K562 (cell line): ENCODE measurements around the gene REEP2. TPM values are rescaled to one million over a fixed set of nuclear protein-coding genes. Genes with fewer than 3 reads are reported as not detected.

Experiments
- ATAC-seq: fragments of 200-7000 bp; cut with Tn5 transposase; 3 replicates; pipeline ENCODE4 v1.9.1; 2020; ENCODE audit warnings: moderate library complexity
- BruUV-seq: library from RNA; stranded (reverse); fragments of 400-500 nt; replicated peaks from 2 replicates; lab custom pipeline; 2021; lab: Mats Ljungman, UMichigan
- CTCF ChIA-PET: fragments of 300-600 bp; formaldehyde crosslinking; extraction: SDS; loops from one replicate; lab custom pipeline; 2021; ENCODE audit warnings: low intra/inter-chr PET ratio; lab: Yijun Ruan, JAX
- POLR2A ChIA-PET: fragments of 300-600, 350-650 bp; sonication (Branson Sonifier 250); formaldehyde crosslinking; extraction: SDS; loops from one replicate; lab custom pipeline; 2021; ENCODE audit warnings: antibody characterized with exemption, inconsistent platforms; lab: Yijun Ruan, JAX
- DNase-seq, 4 experiments: peaks; one replicate each; pipeline versions ENCODE4 v3.0.0 to v3.0.0-alpha.2; 2011 to 2018; ENCODE audit warnings: low spot score in 3 of 4, mixed read lengths in 3 of 4; ENCODE audit errors: extremely low read depth in 1 of 4
- FAIRE-seq: peaks from 2 replicates; lab custom pipeline; 2011; peaks lifted over from hg19 to GRCh38; lab: Jason Lieb, UNC
- H2AFZ ChIP-seq: 2 replicates; pipeline ENCODE4 v1.6.0; 2011; ENCODE audit warnings: low read depth, low read length, control low read depth, inconsistent platforms
- H3K27ac ChIP-seq: fragments of 200-600 bp; 3 replicates; pipeline ENCODE4 v1.8.0; 2011; ENCODE audit warnings: low read depth, mild to moderate bottlenecking, control low read depth, inconsistent platforms, low read length, moderate library complexity, mixed read lengths; ENCODE audit errors: extremely low read depth
- H3K27me3 ChIP-seq, 2 experiments: fragments of 300-600 bp in 1 of 2; 2 replicates in 1 of 2; 3 replicates in 1 of 2; pipeline versions ENCODE4 v1.6.0 to v1.8.0; 2011; ENCODE audit warnings: inconsistent platforms in 2 of 2, low read length in 2 of 2, mild to moderate bottlenecking in 1 of 2, mixed read lengths in 1 of 2, moderate library complexity in 1 of 2; ENCODE audit not compliant: control insufficient read depth in 2 of 2, insufficient read depth in 2 of 2
- H3K36me3 ChIP-seq: fragments of 300-600 bp; 3 replicates; pipeline ENCODE4 v1.8.0; 2011; ENCODE audit warnings: mild to moderate bottlenecking, low read length, inconsistent platforms; ENCODE audit not compliant: control insufficient read depth, insufficient read depth
- H3K4me1 ChIP-seq, 2 experiments: fragments of 200-600 bp in 1 of 2; replicated peaks in 1 of 2; 2 replicates in 1 of 2; 3 replicates in 1 of 2; pipeline versions ENCODE4 v1.5.1 to v1.8.0; 2011; ENCODE audit warnings: inconsistent platforms in 2 of 2, low read length in 2 of 2, mild to moderate bottlenecking in 1 of 2, mixed read lengths in 1 of 2, moderate library complexity in 1 of 2; ENCODE audit not compliant: control insufficient read depth in 2 of 2, insufficient read depth in 2 of 2
- H3K4me2 ChIP-seq: 2 replicates; pipeline ENCODE4 v1.6.1; 2011; ENCODE audit warnings: low read length, control low read depth, inconsistent platforms, mixed read lengths; ENCODE audit not compliant: insufficient read depth
- H3K4me3 ChIP-seq: fragments of 200-600 bp; sonication (generic), shearing (Covaris generic); 2 replicates; pipeline ENCODE4 v1.5.1; 2016; ENCODE audit warnings: control low read depth, inconsistent platforms
- H3K79me2 ChIP-seq: fragments of 200-600 bp; 3 replicates; pipeline ENCODE4 v1.8.0; 2011; ENCODE audit warnings: low read length, inconsistent platforms; ENCODE audit not compliant: control insufficient read depth, insufficient read depth
- H3K9ac ChIP-seq, 2 experiments: 2 replicates each; pipeline versions ENCODE4 v1.6.0 to v1.6.1; 2011; ENCODE audit warnings: low read depth in 2 of 2, low read length in 2 of 2, control low read depth in 1 of 2, inconsistent platforms in 1 of 2, mild to moderate bottlenecking in 1 of 2, mixed read lengths in 1 of 2; ENCODE audit not compliant: insufficient read depth in 1 of 2
- H3K9me1 ChIP-seq: one replicate; pipeline ENCODE4 v1.6.0; 2011; ENCODE audit warnings: inconsistent platforms, mild to moderate bottlenecking, low read length, moderate library complexity; ENCODE audit not compliant: control insufficient read depth, insufficient read depth
- H3K9me3 ChIP-seq: replicated peaks from 2 replicates; pipeline ENCODE4 v1.5.1; 2011; ENCODE audit warnings: low read depth, low read length, inconsistent platforms; ENCODE audit not compliant: control insufficient read depth, insufficient read depth
- H4K20me1 ChIP-seq: replicated peaks from 2 replicates; pipeline ENCODE4 v1.6.1; 2011; ENCODE audit warnings: low read length, inconsistent platforms, mixed read lengths; ENCODE audit not compliant: control insufficient read depth, insufficient read depth
- BMI1 ChIP-seq: fragments of 150-350 bp; IDR thresholded peaks from 2 replicates; pipeline ENCODE4 v1.6.1; 2014; ENCODE audit warnings: low read length
- CXXC5 ChIP-seq: fragments of 250-450 bp; sonication (Bioruptor Pico); IDR thresholded peaks from 2 replicates; pipeline ENCODE4 v1.8.0; 2022; ENCODE audit warnings: inconsistent platforms, mild to moderate bottlenecking, moderate library complexity
- FOXM1 ChIP-seq, 2 experiments: fragments of 450-650 bp in 1 of 2; sonication (generic) in 1 of 2; formaldehyde crosslinking in 1 of 2; IDR thresholded peaks; 2 replicates each; pipeline versions ENCODE4 v1.6.1 to v1.9.0; 2017 to 2022; ENCODE audit warnings: low read depth in 2 of 2, mild to moderate bottlenecking in 2 of 2, missing genetic modification reagents in 1 of 2, moderate library complexity in 1 of 2
- KLF13 ChIP-seq: fragments of 450-650 bp; IDR thresholded peaks from 2 replicates; pipeline ENCODE4 v1.6.1; 2016; ENCODE audit warnings: missing genetic modification characterization, low read depth, mild to moderate bottlenecking, missing compliant biosample characterization, moderate library complexity, borderline replicate concordance
- MCM7 ChIP-seq, 2 experiments: fragments of 450-650 bp; IDR thresholded peaks; 2 replicates each; pipeline ENCODE4 v1.6.1; 2016 to 2018
- NELFE ChIP-seq: IDR thresholded peaks from 2 replicates; pipeline ENCODE4 v1.6.1; 2011; ENCODE audit warnings: mild to moderate bottlenecking; ENCODE audit not compliant: insufficient read depth, insufficient read length
- RBM22 ChIP-seq: fragments of 200-400 bp; formaldehyde crosslinking; IDR thresholded peaks from 2 replicates; pipeline ENCODE4 v1.6.1; 2018; ENCODE audit warnings: low read length, low read depth; ENCODE audit not compliant: poor library complexity, severe bottlenecking
- SAP30 ChIP-seq: fragments of 200-600 bp; sonication (generic); IDR thresholded peaks from 2 replicates; pipeline ENCODE4 v1.6.1; 2012; ENCODE audit warnings: borderline replicate concordance, low read depth, mild to moderate bottlenecking, moderate library complexity, low read length, control low read depth, inconsistent platforms; ENCODE audit not compliant: insufficient read depth, poor library complexity, severe bottlenecking
- TRIM24 ChIP-seq, 2 experiments: fragments of 450-650 bp; IDR thresholded peaks; 2 replicates each; pipeline ENCODE4 v1.6.1; 2016
- ZNF445 ChIP-seq: fragments of 250-450 bp; sonication (Bioruptor Pico); IDR thresholded peaks from 2 replicates; pipeline ENCODE4 v1.4.0; 2020; ENCODE audit warnings: low read depth, mild to moderate bottlenecking, moderate library complexity
- ZNF507 ChIP-seq: conservative IDR thresholded peaks from 2 replicates; pipeline ENCODE4 v1.6.1; 2017; ENCODE audit warnings: missing genetic modification characterization, missing compliant biosample characterization
- WGBS: fragments of 100-300 bp; shearing (Covaris generic); methylation state at CpG from one replicate; pipeline ENCODE4 v1.1.6; 2016; ENCODE audit warnings: low coverage, mixed read lengths; ENCODE audit not compliant: insufficient coverage; ENCODE audit errors: missing lambda C conversion rate; 5-methylcytosine and 5-hydroxymethylcytosine counted together
- in situ Hi-C: fragments of 300-500 bp; cut with MboI; formaldehyde crosslinking; loops from 4 replicates; pipeline ENCODE4 v1.15.0; 2018; ENCODE audit warnings: inconsistent platforms, mixed read lengths
- intact Hi-C: fragments of 100-400 bp; cut with micrococcal nuclease; formaldehyde crosslinking; loops from 2 replicates; pipeline ENCODE4 v1.14.2; 2022
- polyA plus RNA-seq, 8 experiments: library from polyadenylated mRNA; depleted of rRNA in 4 of 8; stranded (reverse) in 5 of 8; unstranded in 3 of 8; fragments of >200 nt; fragmentation: Nextera tagmentation in 2 of 8; fragmentation: Illumina TruSeq in 1 of 8; extraction: Ambion mirVana in 2 of 8; extraction: Trizol in 1 of 8; gene quantifications; 2 replicates each; pipeline versions ENCODE4 v1.2.1 to v1.2.3, GENCODE V29; 2011 to 2014; ENCODE audit warnings: inconsistent platforms in 1 of 8, missing spikeins in 1 of 8
- total RNA-seq, 7 experiments: library from RNA; depleted of rRNA in 6 of 7; stranded (reverse); fragments of >200 nt in 6 of 7; fragmentation: Illumina TruSeq in 2 of 7; extraction: Trizol in 2 of 7; gene quantifications; 2 replicates each; pipeline versions ENCODE4 v1.2.1 to v1.2.3, GENCODE V29; 2011 to 2021; ENCODE audit warnings: low replicate concordance in 1 of 7
- TF ChIP-seq, protein P1 (sequence below): fragments of 450-650 bp; formaldehyde crosslinking; IDR thresholded peaks from 2 replicates; pipeline ENCODE4 v1.4.0; 2020; ENCODE audit warnings: mild to moderate bottlenecking, moderate library complexity
- TF ChIP-seq, protein P2 (sequence below): sonication (generic); IDR thresholded peaks from 2 replicates; pipeline ENCODE4 v1.6.1; 2016

Gene REEP2
- total and polyA plus RNA-seq, 9 of the 15 experiments (the other 6 are each of a cell fraction or from before 2014, with no cell fraction given) = 0.03 to 1.1 (median 0.12) TPM; not detected in 1

DNA sequence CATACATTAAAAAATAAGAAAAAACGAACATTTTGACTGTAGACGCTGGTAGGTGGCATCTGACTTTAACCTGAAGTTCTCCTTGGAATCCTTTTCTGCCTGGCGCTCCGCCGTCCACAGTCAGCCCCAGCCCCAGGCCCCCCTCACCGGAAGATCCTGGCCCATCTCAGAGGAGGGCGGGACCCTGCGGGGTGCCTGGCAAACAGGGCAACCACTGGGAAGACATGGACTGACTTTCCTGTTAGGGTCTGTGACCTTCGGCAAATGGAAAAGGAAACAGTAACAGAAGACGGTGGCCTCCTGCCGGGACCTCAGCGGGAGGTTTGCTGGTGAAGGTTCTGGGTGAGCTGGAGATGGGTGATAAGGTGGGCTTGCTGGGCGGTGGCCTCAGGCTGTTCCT, 14.7 kb downstream of the REEP2 start:
- H3K27ac ChIP-seq = no peak overlapping the region
- WGBS = 26% methylated on average over 7 of the region's 13 CpGs
- in situ Hi-C loops (no loop called here), intact Hi-C loops (loop anchor here (10.0 kb wide), 1 partner anchor 181 kb away; no protein-coding TSS in a partner anchor)
- TF ChIP-seq NELFE (no peak), SAP30 (no peak)
- FAIRE-seq = no peak
- no TSS peak for BruUV-seq
- no peaks in the 10 kb centered on the region for H3K79me2 ChIP-seq
- H3K9ac ChIP-seq = peak overlapping the region in 1 of 2 experiments; percentile 84; a peak in 2 of 4 replicates
- ChIA-PET CTCF (no interaction called here), POLR2A (interaction anchor here (0.5 to 1.0 kb wide), 3 partner anchors 9 to 102 kb away, joined by 3 to 4 read pairs (median 4); no protein-coding TSS in a partner anchor)
- no peaks in the 10 kb centered on the region for H3K9me1 ChIP-seq
- H4K20me1 ChIP-seq = no peaks in the 10 kb centered on the region
- no peak overlapping the region for H3K4me2 ChIP-seq
- peaks cover 8 to 32% of the 10 kb centered on the region in 2 experiments; a peak in 4 of 5 replicates for H3K4me1 ChIP-seq
- H3K36me3 ChIP-seq = no peaks in the 10 kb centered on the region
- no peaks in the 10 kb centered on the region for H3K9me3 ChIP-seq
- H3K4me3 ChIP-seq = no peak overlapping the region
- no peaks in the 10 kb centered on the region for H3K27me3 ChIP-seq
- no peak for ATAC-seq
- peak in 1 of 4 experiments; percentile 21 for DNase-seq
- H2AFZ ChIP-seq = peak overlapping the region; percentile 68

- ChIA-PET CTCF (no interaction called here), POLR2A (interaction anchor here (1.0 to 3.3 kb wide), 2 partner anchors 11 to 101 kb away, joined by 4 to 28 read pairs; partner anchors contain the start of gene EGR1)
- Histone ChIP-seq H3K9ac (peak overlapping the region in 1 of 2 experiments; percentile 84; a peak in 2 of 4 replicates), H3K36me3 (no peaks in the 10 kb centered on the region), H3K27ac (no peak overlapping the region), H2AFZ (no peak overlapping the region), H3K4me1 (peaks cover 8 to 37% of the 10 kb centered on the region in 2 experiments; a peak in 4 of 5 replicates), H3K4me3 (no peak overlapping the region), H3K79me2 (no peaks in the 10 kb centered on the region), H3K9me3 (no peaks in the 10 kb centered on the region), H3K4me2 (no peak overlapping the region), H3K9me1 (no peaks in the 10 kb centered on the region), H3K27me3 (no peaks in the 10 kb centered on the region), H4K20me1 (no peaks in the 10 kb centered on the region)
- DNase-seq = no peak
- in situ Hi-C loops = no loop called here
- WGBS = 44% methylated on average over 8 of the region's 8 CpGs
- ATAC-seq = 0 out of 3 replicates have a peak, but pooled peaks have one; percentile 2
- BruUV-seq = no TSS peak
- intact Hi-C loops = loop anchor here (10.0 kb wide), 1 partner anchor 181 kb away; no protein-coding TSS in a partner anchor
- FAIRE-seq = no peak
- TF ChIP-seq, protein P1, sequence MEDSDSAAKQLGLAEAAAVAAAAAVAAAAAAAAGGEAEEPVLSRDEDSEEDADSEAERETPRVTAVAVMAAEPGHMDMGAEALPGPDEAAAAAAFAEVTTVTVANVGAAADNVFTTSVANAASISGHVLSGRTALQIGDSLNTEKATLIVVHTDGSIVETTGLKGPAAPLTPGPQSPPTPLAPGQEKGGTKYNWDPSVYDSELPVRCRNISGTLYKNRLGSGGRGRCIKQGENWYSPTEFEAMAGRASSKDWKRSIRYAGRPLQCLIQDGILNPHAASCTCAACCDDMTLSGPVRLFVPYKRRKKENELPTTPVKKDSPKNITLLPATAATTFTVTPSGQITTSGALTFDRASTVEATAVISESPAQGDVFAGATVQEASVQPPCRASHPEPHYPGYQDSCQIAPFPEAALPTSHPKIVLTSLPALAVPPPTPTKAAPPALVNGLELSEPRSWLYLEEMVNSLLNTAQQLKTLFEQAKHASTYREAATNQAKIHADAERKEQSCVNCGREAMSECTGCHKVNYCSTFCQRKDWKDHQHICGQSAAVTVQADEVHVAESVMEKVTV (CRISPR knock-in tag) = no peak
- TF ChIP-seq MCM7 (IDR thresholded peaks at IDR 0.05) (no peak), ZNF507 (tag) (no peak), TRIM24 (IDR thresholded peaks at IDR 0.05) (no peak), BMI1 (no peak), KLF13 (tag) (no peak), FOXM1 (IDR thresholded peaks at IDR 0.05; ENCODE audit: low read depth) (no peak), FOXM1 (CRISPR knock-in tag; IDR thresholded peaks at IDR 0.05; ENCODE audit: low read depth) (no peak), CXXC5 (CRISPR knock-in tag) (no peak), RBM22 (no peak), ZNF445 (CRISPR knock-in tag) (no peak)
- TF ChIP-seq, protein P2, sequence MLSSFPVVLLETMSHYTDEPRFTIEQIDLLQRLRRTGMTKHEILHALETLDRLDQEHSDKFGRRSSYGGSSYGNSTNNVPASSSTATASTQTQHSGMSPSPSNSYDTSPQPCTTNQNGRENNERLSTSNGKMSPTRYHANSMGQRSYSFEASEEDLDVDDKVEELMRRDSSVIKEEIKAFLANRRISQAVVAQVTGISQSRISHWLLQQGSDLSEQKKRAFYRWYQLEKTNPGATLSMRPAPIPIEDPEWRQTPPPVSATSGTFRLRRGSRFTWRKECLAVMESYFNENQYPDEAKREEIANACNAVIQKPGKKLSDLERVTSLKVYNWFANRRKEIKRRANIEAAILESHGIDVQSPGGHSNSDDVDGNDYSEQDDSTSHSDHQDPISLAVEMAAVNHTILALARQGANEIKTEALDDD = no peak
Observed at GRCh38 chr5:138454121-138454520, 15.3 kb downstream of the REEP2 start.
